Activated gamma-delta T cell treated with anti-CD3 and anti-CD28 coated beads, Interleukin-2, amount 50 U/mL, for 16 hours (primary cell): Measurements from ENCODE around the gene FNDC11.
"Not testable (repeated sequence)": the region's sequence is repeated elsewhere in the genome, so short reads cannot be mapped to it uniquely, and the experiment has no call there.

ENCODE experiments used
- DNase-seq: peaks from one replicate; pipeline ENCODE4 v3.0.0-alpha.2; 2020; ENCODE audit warnings: low read depth

FNDC11 gene

GRCh38 chr20:63599396-63600050 lies 45.6 kb downstream of the FNDC11 start:
- DNase-seq = no peak

- DNase-seq = not testable (repeated sequence)
Measured at GRCh38 chr20:63601679-63602078, 47.7 kb downstream of the FNDC11 start.

DNA sequence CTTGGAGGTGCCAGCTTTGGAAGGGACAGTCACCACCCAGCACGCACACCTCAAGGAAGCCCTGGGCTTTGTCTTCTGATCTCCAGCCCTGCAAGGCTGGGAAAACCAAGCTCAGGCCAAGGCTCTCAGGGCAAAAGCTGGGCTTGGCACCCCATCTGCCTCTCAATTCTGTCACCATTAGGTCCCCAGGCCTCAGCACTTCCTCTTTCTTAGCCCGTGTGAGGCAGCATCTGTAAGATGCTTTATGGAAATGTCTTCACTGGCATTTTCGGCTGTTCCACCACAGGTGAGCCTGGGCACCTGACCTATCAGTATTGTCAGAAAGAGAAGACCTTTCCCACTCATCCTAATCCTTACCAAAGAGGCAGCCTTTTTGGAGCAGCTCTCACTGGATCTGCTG lies 48.4 kb downstream of the FNDC11 start:
- DNase-seq = no peak
